Neural crest cell (in vitro differentiated cells): ENCODE data around the gene ZFP62. TPM values are rescaled to one million over a fixed set of nuclear protein-coding genes. Genes with fewer than 3 reads are reported as not detected.
A peak's percentile ranks its signal among the peaks of the same experiment; 100 is the strongest.

Experiments used
- DNase-seq: peaks from one replicate; pipeline ENCODE4 v3.0.0; 2021; ENCODE audit warnings: low read depth, mixed read lengths, low spot score
- H3K27ac Mint-ChIP-seq: one replicate; pipeline ENCODE4 v1.8.0; 2021; ENCODE audit warnings: mild to moderate bottlenecking, mixed read lengths; ENCODE audit not compliant: unreplicated experiment
- H3K27me3 Mint-ChIP-seq: 2 replicates; pipeline ENCODE4 v1.8.0; 2021; ENCODE audit warnings: low read depth, mild to moderate bottlenecking, mixed read lengths
- H3K36me3 Mint-ChIP-seq: 2 replicates; pipeline ENCODE4 v1.8.0; 2021; ENCODE audit warnings: low read depth, mild to moderate bottlenecking, mixed read lengths
- H3K4me1 Mint-ChIP-seq: 2 replicates; pipeline ENCODE4 v1.8.0; 2021; ENCODE audit warnings: mixed read lengths
- H3K4me3 Mint-ChIP-seq: one replicate; pipeline ENCODE4 v1.8.0; 2021; ENCODE audit warnings: mild to moderate bottlenecking, mixed read lengths
- H3K9me3 Mint-ChIP-seq: 2 replicates; pipeline ENCODE4 v1.8.0; 2021; ENCODE audit warnings: mixed read lengths
- CTCF ChIP-seq: fragments of 200-600 bp; sonication (generic); conservative IDR thresholded peaks from 2 replicates; pipeline ENCODE4 v1.5.0; 2021; ENCODE audit warnings: antibody characterized with exemption, mild to moderate bottlenecking
- total RNA-seq: library from RNA; stranded (reverse); gene quantifications from 2 replicates; pipeline ENCODE4 v1.2.1, GENCODE V29; 2021

Gene ZFP62
- total RNA-seq, 1 donor from 2014 or later = 44.4 TPM

- TF ChIP-seq CTCF = no peak
- no peaks in the 10 kb centered on the region for H3K9me3 Mint-ChIP-seq
- H3K4me1 Mint-ChIP-seq = peaks cover 14% of the 10 kb centered on the region
- no peaks in the 10 kb centered on the region for H3K36me3 Mint-ChIP-seq
- peaks cover 29% of the 10 kb centered on the region for H3K27me3 Mint-ChIP-seq
- DNase-seq = no peak
- H3K4me3 Mint-ChIP-seq = no peak overlapping the region
- no peak overlapping the region for H3K27ac Mint-ChIP-seq
Observed at GRCh38 chr5:180869587-180869986, 8.5 kb upstream of the ZFP62 start.

DNA sequence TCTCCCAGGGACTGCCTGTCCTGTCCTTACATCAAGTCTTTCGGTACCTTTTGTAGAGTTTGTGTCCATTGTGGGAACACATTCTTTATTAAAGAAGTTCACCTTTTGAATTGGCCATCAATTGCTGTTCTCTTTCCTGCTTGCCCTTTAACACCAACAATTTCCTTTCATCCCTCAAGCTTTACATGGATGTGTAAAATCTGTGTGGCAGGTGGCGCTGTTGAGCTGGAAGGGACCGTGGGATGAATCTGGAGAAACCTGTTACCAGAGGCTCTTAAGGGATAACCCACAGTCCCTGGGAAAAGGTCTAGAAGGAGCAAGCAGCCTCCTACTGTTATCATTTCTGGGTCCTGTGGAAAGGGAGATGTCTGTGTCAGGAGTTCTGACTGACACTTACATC lies 7.9 kb upstream of the ZFP62 start:
- peaks cover 29% of the 10 kb centered on the region for H3K27me3 Mint-ChIP-seq
- H3K36me3 Mint-ChIP-seq = no peaks in the 10 kb centered on the region
- H3K27ac Mint-ChIP-seq = no peak overlapping the region
- no peaks in the 10 kb centered on the region for H3K9me3 Mint-ChIP-seq
- peak overlapping the region; percentile 1 for H3K4me3 Mint-ChIP-seq
- H3K4me1 Mint-ChIP-seq = peaks cover 11% of the 10 kb centered on the region
- TF ChIP-seq CTCF = peak; percentile 84
- DNase-seq = peak; percentile 94

DNA sequence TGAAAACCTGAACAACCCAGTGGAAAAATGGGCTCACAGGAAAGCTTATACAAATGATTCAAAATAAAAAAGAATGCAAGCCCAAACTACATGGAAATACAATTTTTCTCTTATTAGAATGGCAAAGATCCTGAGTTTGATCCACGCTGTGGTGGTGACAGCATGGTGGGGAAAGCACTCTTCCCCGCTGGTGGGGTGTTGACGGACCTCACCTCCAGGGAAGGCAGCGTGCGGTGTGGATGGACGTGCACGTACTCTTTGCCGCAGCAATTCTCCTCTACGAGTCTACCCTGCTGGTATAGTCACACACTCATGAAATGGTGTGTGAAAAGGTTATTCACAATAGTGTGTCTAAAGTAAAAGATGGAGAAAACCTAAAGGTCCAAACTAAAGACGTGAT lies 5.9 kb upstream of the ZFP62 start:
- Mint-ChIP-seq H3K27me3 (peaks cover 33% of the 10 kb centered on the region), H3K27ac (no peak overlapping the region), H3K36me3 (no peaks in the 10 kb centered on the region), H3K4me1 (peaks cover 5% of the 10 kb centered on the region), H3K9me3 (no peaks in the 10 kb centered on the region), H3K4me3 (no peak overlapping the region)
- no peak for TF ChIP-seq CTCF
- no peak for DNase-seq

GRCh38 chr5:180865981-180866695 lies 5.1 kb upstream of the ZFP62 start:
- Mint-ChIP-seq H3K4me1 (peaks cover 5% of the 10 kb centered on the region), H3K27ac (no peak overlapping the region), H3K4me3 (no peak overlapping the region), H3K27me3 (peaks cover 33% of the 10 kb centered on the region), H3K36me3 (no peaks in the 10 kb centered on the region), H3K9me3 (no peaks in the 10 kb centered on the region)
- no peak for DNase-seq
- TF ChIP-seq CTCF = no peak

DNA sequence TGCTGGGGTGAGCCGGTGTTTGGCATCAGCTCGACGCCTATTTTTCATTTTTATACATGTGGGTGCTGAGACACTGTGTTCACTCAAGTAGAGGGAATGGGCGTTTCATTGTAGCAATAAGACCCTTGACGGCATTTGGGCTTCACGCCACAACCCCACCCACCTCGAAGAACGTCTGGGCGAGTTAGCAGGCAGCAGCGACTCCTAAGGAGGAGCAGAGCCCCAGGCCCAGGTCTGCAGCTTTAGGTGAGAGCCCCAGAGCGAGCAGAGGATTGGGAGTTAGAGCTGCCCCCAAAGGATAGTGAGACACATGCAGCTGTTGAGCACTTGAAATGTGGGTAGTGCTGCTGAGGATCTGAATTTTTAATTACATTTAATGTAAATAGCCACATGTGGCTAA lies 1.6 kb upstream of the ZFP62 start:
- Mint-ChIP-seq H3K4me3 (peak overlapping the region; percentile 81), H3K9me3 (no peaks in the 10 kb centered on the region), H3K4me1 (peaks cover 23% of the 10 kb centered on the region), H3K27me3 (peaks cover 24% of the 10 kb centered on the region), H3K27ac (no peak overlapping the region), H3K36me3 (peaks cover 9% of the 10 kb centered on the region)
- no peak for DNase-seq
- no peak for TF ChIP-seq CTCF
